ENCODE results near the gene MAST4. TPM values are rescaled to one million over a fixed set of nuclear protein-coding genes. Genes with fewer than 3 reads are reported as not detected.

The MAST4 gene
- total RNA-seq, 4 donors from 2014 or later, result 55.3 to 148 (median 110) TPM

DNA sequence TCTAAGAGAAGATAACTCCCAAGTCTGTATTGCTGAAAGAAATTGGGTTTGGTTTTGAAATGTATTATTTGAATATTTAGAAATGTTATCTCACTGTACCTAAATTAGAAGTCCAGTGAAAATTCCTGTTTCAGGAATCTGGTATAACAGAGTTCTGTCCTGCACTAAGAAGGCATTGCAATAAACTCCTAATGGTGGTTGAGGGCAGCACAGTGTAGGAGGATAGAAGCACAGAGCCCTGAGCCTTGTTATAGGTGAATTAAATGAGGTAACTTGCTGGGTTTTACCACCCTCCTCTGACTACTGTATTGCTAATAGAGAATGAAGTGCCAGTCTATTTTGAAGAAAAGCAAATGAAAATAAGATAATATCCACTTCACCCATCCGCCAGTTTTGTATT, 457.0 kb downstream of the MAST4 start:
- H3K4me3 ChIP-seq, result no peak overlapping the region
- H3K27ac ChIP-seq, result no peak overlapping the region
- intact Hi-C loops (cut with DNase I), result no loop called here
- WGBS, 2 donors, result 68 to 81% methylated on average over 1 of the region's 1 CpG
- TF ChIP-seq, protein P1, sequence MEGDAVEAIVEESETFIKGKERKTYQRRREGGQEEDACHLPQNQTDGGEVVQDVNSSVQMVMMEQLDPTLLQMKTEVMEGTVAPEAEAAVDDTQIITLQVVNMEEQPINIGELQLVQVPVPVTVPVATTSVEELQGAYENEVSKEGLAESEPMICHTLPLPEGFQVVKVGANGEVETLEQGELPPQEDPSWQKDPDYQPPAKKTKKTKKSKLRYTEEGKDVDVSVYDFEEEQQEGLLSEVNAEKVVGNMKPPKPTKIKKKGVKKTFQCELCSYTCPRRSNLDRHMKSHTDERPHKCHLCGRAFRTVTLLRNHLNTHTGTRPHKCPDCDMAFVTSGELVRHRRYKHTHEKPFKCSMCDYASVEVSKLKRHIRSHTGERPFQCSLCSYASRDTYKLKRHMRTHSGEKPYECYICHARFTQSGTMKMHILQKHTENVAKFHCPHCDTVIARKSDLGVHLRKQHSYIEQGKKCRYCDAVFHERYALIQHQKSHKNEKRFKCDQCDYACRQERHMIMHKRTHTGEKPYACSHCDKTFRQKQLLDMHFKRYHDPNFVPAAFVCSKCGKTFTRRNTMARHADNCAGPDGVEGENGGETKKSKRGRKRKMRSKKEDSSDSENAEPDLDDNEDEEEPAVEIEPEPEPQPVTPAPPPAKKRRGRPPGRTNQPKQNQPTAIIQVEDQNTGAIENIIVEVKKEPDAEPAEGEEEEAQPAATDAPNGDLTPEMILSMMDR (IDR thresholded peaks at IDR 0.05), result no peak
- TF ChIP-seq POLR2A (IDR thresholded peaks at IDR 0.05), result no peak
- no peak for DNase-seq
- peaks cover 0 to 60% (median 3%) of the 10 kb centered on the region in 3 donors for H3K36me3 ChIP-seq
- peaks cover 0 to 37% (median 15%) of the 10 kb centered on the region in 3 donors for H3K4me1 ChIP-seq
- no peaks in the 10 kb centered on the region for H3K27me3 ChIP-seq
- no peaks in the 10 kb centered on the region for H3K9me3 ChIP-seq

DNA sequence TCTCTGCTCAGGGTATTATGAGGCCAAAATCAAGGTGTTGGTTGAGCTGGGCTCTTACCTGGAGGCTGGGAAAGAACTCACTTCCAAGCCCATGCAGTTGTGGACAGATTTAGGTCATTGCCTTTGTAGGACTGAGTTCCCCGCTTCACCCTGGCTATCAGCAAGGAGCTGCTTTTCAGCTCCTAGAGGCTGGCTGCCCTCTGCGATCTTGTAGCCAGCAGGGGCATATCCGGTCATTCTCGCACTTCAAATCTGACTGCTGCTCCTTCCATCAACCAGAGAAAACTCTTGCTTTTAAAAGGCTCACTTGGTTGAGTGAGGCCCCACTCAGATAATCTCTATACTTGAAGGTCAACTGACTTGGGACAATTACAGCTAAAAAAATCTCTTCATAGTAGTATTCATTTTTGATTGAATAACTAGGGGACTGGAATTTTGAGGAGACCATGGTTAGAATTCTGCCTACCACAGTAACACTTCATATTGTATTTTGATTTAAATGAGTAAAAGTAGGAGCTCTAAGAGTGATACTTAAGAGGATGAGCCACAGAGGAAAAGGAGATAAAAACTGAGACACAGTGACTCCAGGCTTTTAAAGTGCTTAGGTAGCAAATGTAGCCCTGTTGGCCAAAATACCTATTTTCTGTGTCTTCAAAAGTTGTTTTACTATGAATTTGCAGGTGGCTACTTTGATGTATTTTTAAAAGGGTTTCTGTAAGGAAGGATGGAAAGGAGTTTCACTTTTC, 463.0 kb downstream of the MAST4 start:
- H3K27ac ChIP-seq, result peak overlapping the region in 3 of 4 donors; percentile 25 to 78 (median 56)
- 79 to 89% methylated on average over 4 of the region's 4 CpGs for WGBS, 2 donors
- no peak for DNase-seq
- intact Hi-C loops (cut with DNase I), result no loop called here
- H3K9me3 ChIP-seq, result no peaks in the 10 kb centered on the region
- H3K4me3 ChIP-seq, result no peak overlapping the region
- H3K27me3 ChIP-seq, result no peaks in the 10 kb centered on the region
- peaks cover 4 to 57% (median 22%) of the 10 kb centered on the region in 3 donors for H3K4me1 ChIP-seq
- TF ChIP-seq, protein P1 (IDR thresholded peaks at IDR 0.05), result no peak
- TF ChIP-seq POLR2A (IDR thresholded peaks at IDR 0.05), result no peak
- H3K36me3 ChIP-seq, result peaks cover 0 to 51% (median 3%) of the 10 kb centered on the region in 3 donors

DNA sequence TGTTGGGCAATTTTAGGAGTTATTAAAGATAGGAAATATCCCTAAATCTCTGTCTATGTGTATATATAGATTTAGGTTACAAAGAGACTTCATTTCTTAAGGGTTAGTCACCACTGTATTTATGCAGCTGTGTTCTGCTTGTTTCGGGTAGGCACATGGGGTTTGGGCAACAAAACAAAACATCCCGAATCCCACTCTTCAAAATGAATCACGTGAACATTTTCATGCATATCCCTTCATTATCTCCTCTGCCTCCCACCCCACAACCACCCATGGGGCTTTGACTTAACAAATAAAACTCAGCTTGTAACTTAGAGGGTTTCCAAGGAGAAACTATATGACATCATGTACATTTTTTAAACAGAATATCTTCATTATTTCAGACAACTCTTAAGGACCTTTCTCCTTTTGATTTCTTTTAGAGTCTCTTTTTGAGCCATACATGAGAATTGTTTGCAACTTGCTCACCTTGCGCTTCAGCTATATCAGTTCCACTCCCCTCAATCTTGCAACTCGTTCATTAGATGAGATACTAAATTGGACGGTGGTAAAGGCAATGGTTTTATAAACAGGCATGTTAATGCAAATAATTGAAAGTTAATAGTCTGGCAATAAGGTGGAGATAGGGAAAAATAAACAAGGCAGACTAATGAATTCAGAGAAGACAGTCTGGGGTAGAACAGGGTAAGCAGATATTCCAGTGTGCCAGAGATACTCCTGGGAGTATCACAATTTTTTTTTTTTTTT, 463.7 kb downstream of the MAST4 start:
- DNase-seq, result no peak
- 60 to 62% methylated on average over 6 of the region's 6 CpGs for WGBS, 2 donors
- TF ChIP-seq POLR2A (IDR thresholded peaks at IDR 0.05), result no peak
- TF ChIP-seq, protein P1 (IDR thresholded peaks at IDR 0.05), result no peak
- Histone ChIP-seq H3K27ac (peak overlapping the region in 2 of 4 donors; percentile 56 to 78), H3K36me3 (peaks cover 0 to 50% (median 3%) of the 10 kb centered on the region in 3 donors), H3K4me1 (peaks cover 4 to 57% (median 22%) of the 10 kb centered on the region in 3 donors), H3K9me3 (no peaks in the 10 kb centered on the region), H3K27me3 (no peaks in the 10 kb centered on the region), H3K4me3 (no peak overlapping the region)
- intact Hi-C loops (cut with DNase I), result no loop called here

DNA sequence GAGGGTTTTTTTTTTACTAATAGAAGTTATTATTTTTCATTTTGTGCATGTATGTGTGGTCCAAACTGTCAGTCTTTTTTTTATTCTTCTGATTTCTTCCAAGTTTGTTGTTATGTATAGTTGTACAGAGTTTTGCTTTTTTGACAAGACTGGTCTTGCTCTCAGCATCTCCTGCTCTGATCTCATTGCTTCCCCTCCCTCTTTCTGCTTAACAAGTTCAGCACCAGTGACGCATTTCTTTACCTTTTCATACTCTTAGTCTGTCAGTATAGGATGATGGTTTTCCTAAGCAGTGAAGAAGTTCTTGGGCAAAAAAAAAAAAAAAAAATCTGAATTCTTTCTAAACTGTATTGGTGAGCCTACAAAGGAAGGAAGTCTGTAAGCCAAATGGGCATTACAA, 465.3 kb downstream of the MAST4 start:
- Histone ChIP-seq H3K36me3 (peaks cover 0 to 40% (median 2%) of the 10 kb centered on the region in 3 donors), H3K4me1 (peaks cover 4 to 67% (median 22%) of the 10 kb centered on the region in 3 donors), H3K4me3 (no peak overlapping the region), H3K9me3 (no peaks in the 10 kb centered on the region), H3K27me3 (no peaks in the 10 kb centered on the region), H3K27ac (peak overlapping the region in 3 of 4 donors; percentile 24 to 78 (median 56))
- WGBS, 2 donors, result 44 to 56% methylated on average over 1 of the region's 1 CpG
- no peak for DNase-seq
- intact Hi-C loops (cut with DNase I), result no loop called here
- TF ChIP-seq, protein P1 (IDR thresholded peaks at IDR 0.05), result no peak
- no peak for TF ChIP-seq POLR2A (IDR thresholded peaks at IDR 0.05)

DNA sequence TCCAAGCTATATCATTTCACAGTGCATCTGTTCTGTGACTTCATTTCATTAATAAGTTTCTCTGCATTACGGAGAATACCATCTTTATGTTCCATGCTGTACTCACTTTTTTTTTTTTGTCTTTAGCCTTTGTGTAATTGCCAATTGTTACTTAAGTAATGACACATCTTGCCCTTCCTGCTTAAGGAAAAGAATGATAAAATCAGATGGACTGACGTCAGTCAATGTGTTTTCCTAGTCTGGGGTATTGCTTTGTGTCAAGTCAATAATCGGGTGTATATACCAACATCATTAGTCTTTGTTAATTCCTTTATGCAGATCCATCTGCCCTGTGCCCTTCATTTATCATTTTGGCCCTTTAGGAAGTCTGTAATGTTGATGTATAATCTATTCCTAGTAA, 466.9 kb downstream of the MAST4 start:
- Histone ChIP-seq H3K4me3 (no peak overlapping the region), H3K27me3 (no peaks in the 10 kb centered on the region), H3K27ac (peak overlapping the region in 2 of 4 donors; percentile 56 to 78), H3K4me1 (peaks cover 4 to 68% (median 21%) of the 10 kb centered on the region in 3 donors), H3K9me3 (no peaks in the 10 kb centered on the region), H3K36me3 (peaks cover 0 to 37% (median 0%) of the 10 kb centered on the region in 3 donors)
- no peak for DNase-seq
- intact Hi-C loops (cut with DNase I), result no loop called here
- 73 to 76% methylated on average over 3 of the region's 3 CpGs for WGBS, 2 donors
- TF ChIP-seq, protein P1 (IDR thresholded peaks at IDR 0.05), result no peak
- TF ChIP-seq POLR2A (IDR thresholded peaks at IDR 0.05), result no peak

Measured in esophagus squamous epithelium (tissue), 5 donors.